Measurements from ENCODE around the gene ZEB2. TPM values are rescaled to one million over a fixed set of nuclear protein-coding genes. Genes with fewer than 3 reads are reported as not detected.

The ZEB2 gene
- total RNA-seq, 2 donors from 2014 or later, result 49.5 to 61.1 TPM

DNA sequence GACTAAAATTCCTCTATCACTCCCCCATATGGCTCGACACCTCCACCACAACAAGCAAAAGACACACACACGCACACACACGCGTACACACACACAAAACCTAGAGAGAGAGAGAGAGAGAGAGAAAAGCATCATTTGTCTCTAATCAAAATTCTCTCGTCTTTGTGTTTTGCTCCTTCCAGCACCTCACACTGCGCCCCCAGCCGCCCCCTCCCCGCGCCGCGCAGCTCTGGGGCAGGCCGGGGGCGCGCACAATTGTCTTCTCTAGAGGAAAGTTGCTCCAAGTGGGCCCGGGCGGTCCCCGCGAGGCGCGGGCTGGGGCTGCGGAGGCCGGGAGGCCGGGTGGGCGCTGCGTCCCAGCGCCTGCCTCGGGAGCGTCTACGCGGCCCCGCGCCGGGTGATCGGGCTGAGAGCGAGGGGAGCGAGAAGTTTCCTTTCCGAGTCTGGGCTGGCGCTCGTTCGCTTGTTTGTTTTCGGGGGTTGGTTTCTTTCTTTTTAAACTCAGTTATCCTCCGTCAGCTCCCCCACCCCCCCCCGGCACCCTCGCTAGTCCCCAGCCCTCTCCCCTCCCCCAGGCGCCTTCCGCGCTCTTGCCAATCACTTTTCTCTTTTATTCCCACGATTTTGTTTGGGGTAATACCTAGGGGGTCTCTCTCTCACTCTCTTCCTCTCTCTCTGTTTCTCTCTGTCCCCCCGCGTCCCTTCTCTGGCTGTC lies 4.1 kb downstream of the ZEB2 start:
- H3K27me3 Mint-ChIP-seq, result peaks cover 52% of the 10 kb centered on the region
- peaks cover 20% of the 10 kb centered on the region for H3K4me1 Mint-ChIP-seq
- peak overlapping the region; percentile 92 for H3K4me3 Mint-ChIP-seq
- peak; percentile 19 for ATAC-seq
- H3K36me3 Mint-ChIP-seq (ENCODE audit: low read depth), result peaks cover 11% of the 10 kb centered on the region
- DNase-seq, result no peak
- peaks cover 2% of the 10 kb centered on the region for H3K9me3 ChIP-seq (ENCODE audit: control insufficient read depth, low read length, poor library complexity, severe bottlenecking)
- peak overlapping the region; percentile 80 for H3K27ac Mint-ChIP-seq

DNA sequence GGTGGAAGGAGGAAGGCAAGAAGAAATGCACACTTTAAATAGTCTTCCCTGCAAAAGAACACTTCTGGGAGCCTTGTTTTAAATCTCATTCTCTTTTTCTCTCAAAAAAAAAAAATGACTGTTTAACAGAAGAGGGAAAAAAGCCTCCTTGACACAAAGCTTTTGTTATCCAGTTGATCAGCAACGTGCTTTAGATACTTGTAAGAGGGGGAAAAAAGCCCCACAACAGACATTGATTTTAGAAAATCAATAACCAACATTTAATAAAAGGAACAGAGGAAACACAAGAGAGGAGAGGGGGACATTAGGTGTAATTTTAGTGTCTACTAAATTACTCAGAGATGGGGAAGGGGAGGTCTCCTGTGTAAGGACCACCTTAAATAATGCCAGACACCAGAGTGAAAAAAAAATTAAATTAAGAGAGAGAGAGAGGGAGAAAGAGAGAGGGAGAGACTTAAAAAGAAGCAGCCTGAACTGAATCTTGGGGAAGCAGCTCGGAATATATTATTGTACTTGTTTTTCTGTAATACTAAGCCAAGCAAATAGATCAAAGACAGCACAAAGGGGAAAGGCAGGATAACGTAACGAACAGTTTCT lies 4.7 kb downstream of the ZEB2 start:
- Mint-ChIP-seq H3K4me1 (peaks cover 24% of the 10 kb centered on the region), H3K27ac (peak overlapping the region; percentile 80), H3K4me3 (peak overlapping the region; percentile 92), H3K27me3 (peaks cover 54% of the 10 kb centered on the region), H3K36me3 (ENCODE audit: low read depth) (peaks cover 11% of the 10 kb centered on the region)
- H3K9me3 ChIP-seq (ENCODE audit: control insufficient read depth, low read length, poor library complexity, severe bottlenecking), result peaks cover 2% of the 10 kb centered on the region
- DNase-seq, result no peak
- ATAC-seq, result no peak

DNA sequence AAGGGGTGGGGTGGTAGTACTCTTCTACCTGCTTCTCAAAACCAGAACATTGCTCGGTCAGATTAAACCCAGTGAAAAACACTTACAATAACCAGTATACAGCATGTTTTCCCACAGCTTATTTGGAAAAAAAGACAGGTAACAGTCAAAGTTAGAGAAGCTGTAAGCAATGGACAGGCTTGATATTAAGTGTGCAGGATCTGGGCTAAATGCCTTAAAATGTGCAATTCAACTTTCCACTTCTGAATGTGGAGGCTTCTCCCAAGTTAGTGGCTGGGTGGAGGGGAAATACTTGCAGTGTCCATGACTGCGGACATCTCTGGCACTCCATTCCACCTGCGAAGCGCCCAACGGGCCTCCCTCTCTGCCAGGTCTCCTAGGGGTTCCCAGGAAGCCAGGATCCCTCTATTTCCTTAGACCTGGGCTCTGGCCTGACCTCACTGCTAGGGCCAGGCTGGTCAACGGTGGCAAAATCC lies 5.3 kb downstream of the ZEB2 start:
- DNase-seq (no peak), ATAC-seq (no peak)
- Mint-ChIP-seq H3K36me3 (ENCODE audit: low read depth) (peaks cover 11% of the 10 kb centered on the region), H3K27ac (no peak overlapping the region), H3K27me3 (peaks cover 54% of the 10 kb centered on the region), H3K4me3 (peak overlapping the region; percentile 92), H3K4me1 (peaks cover 24% of the 10 kb centered on the region)
- peaks cover 2% of the 10 kb centered on the region for H3K9me3 ChIP-seq (ENCODE audit: control insufficient read depth, low read length, poor library complexity, severe bottlenecking)

DNA sequence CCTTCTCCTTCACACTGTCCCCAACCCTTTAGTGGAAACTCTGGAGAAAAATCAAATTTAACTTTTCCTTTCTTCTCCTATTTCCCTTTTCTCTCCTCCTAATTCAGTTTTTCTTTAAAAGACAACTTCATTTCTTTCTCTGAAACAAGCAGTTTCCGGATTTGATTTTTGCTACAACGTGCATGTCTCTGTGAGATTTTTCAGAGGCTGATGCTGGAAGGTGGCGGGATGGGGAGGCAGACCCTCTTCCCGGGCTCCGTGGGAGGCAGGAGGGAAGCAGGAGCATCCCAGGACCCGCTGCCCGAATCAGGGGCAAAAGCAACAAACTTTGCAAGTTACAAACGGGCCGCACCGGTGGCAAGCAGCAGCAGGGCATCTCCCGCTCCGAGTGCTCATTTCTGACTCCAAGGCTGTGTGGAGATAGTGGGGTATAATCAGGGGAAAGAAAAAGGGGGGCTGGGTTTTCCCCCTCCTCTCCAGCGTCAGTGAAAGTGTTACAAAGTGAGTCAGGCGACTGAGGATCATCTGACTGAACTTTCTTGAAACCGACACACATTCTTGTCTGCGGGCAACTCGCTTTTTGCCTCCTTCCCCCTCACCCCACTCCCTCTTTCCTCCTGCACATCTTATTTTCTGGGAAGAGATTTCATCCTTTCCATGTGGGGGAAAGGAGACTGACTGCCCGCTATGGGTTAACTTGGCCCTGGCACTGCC lies 6.4 kb downstream of the ZEB2 start:
- Mint-ChIP-seq H3K36me3 (ENCODE audit: low read depth) (peaks cover 11% of the 10 kb centered on the region), H3K4me1 (peaks cover 24% of the 10 kb centered on the region), H3K27ac (no peak overlapping the region), H3K4me3 (peak overlapping the region; percentile 53), H3K27me3 (peaks cover 65% of the 10 kb centered on the region)
- no peak for ATAC-seq
- no peaks in the 10 kb centered on the region for H3K9me3 ChIP-seq (ENCODE audit: control insufficient read depth, low read length, poor library complexity, severe bottlenecking)
- DNase-seq, result no peak

DNA sequence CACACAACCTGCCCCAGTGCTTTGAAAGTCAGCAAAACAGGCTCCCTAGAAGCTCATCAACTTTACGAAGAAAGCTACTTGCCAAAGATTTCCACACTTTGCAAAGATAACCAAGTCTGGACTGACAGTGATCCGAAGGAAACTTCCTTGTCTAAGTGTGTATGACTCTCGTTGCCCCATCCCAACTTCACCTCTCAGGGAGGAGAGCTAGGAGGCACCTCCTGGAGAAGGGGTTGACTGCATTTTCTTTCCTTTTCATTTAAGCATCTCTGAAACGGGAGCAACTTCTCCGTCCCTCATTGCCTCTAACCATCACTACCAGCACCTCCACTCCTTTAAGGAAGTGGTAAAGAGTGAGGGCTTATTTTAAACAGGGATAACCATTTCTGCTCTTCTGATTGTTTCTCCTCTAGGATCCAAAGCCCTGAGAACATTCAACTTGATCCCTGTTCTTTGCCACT lies 7.0 kb downstream of the ZEB2 start:
- no peak for ATAC-seq
- H3K27me3 Mint-ChIP-seq, result peaks cover 71% of the 10 kb centered on the region
- H3K9me3 ChIP-seq (ENCODE audit: control insufficient read depth, low read length, poor library complexity, severe bottlenecking), result no peaks in the 10 kb centered on the region
- no peak overlapping the region for H3K4me3 Mint-ChIP-seq
- H3K36me3 Mint-ChIP-seq (ENCODE audit: low read depth), result peaks cover 11% of the 10 kb centered on the region
- DNase-seq, result no peak
- no peak overlapping the region for H3K27ac Mint-ChIP-seq
- peaks cover 24% of the 10 kb centered on the region for H3K4me1 Mint-ChIP-seq

DNA sequence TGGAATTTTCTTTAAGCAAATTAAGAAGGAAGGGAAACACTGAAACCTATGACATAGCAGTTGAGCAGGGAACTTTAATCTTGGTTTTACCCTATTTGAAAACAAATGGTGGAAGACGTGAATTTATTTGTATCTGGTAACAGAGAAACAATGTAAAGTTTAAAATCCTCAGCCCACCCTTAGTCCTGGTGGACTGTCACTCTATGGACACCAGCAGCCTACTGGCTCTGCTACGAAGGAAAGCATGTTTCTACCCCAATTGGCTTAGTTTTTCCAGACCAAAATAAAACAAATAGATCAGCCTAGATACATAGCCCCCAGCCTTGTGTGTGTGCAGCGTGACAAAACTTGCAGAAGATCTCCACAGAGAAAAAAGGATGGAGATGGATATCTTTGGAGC lies 7.4 kb downstream of the ZEB2 start:
- ATAC-seq, result no peak
- H3K4me1 Mint-ChIP-seq, result peaks cover 24% of the 10 kb centered on the region
- H3K27me3 Mint-ChIP-seq, result peaks cover 76% of the 10 kb centered on the region
- no peaks in the 10 kb centered on the region for H3K9me3 ChIP-seq (ENCODE audit: control insufficient read depth, low read length, poor library complexity, severe bottlenecking)
- DNase-seq, result no peak
- H3K4me3 Mint-ChIP-seq, result no peak overlapping the region
- H3K27ac Mint-ChIP-seq, result no peak overlapping the region
- H3K36me3 Mint-ChIP-seq (ENCODE audit: low read depth), result peaks cover 11% of the 10 kb centered on the region

DNA sequence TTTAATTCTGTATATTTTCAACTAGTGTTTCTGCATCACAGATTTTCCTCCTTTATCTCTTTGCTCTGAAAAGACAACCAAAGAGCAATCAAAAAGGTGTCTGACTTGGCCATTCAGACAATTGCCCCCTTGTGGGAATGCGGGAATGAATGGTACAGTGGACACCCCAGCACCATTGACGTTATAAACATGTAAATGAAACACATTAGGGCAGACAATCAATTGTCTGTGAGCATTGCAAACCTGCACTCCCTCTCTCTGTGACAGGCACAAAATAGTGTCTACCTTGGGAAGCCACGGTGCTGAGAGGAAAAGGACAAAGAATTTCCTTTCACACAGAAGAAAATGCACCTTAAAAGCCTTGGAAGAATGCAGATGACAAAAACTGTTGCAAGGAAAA lies 8.0 kb downstream of the ZEB2 start:
- H3K27ac Mint-ChIP-seq, result no peak overlapping the region
- H3K4me3 Mint-ChIP-seq, result no peak overlapping the region
- peaks cover 76% of the 10 kb centered on the region for H3K27me3 Mint-ChIP-seq
- ATAC-seq, result no peak
- peaks cover 8% of the 10 kb centered on the region for H3K36me3 Mint-ChIP-seq (ENCODE audit: low read depth)
- no peak for DNase-seq
- no peaks in the 10 kb centered on the region for H3K9me3 ChIP-seq (ENCODE audit: control insufficient read depth, low read length, poor library complexity, severe bottlenecking)
- peaks cover 22% of the 10 kb centered on the region for H3K4me1 Mint-ChIP-seq

DNA sequence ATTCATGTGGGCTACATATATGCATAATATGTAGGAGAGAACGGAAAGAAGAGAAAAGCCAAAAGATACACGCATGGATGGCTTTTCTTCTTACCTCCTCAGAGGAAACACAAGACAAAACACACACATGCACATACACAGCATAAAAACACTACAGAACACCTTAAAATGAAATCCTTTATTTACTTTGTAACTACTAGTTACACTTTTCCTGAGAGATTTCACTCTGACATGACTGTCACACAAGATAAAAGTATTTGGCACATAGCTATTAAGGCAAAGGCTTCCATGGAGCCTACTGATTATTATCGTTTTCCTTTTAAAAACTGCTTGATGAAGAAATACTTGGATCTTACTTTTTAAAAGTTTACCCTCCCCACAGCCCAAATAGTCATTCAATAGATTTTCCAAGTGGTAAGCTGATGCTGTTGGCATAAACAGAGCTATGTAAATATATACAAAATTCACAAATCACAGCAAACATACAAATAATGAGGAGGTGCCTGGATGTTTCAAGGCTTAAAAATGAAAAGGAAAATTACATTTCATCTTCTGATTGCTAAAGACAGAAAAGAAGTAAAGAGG lies 8.6 kb downstream of the ZEB2 start:
- no peaks in the 10 kb centered on the region for H3K9me3 ChIP-seq (ENCODE audit: control insufficient read depth, low read length, poor library complexity, severe bottlenecking)
- Mint-ChIP-seq H3K27me3 (peaks cover 75% of the 10 kb centered on the region), H3K27ac (peak overlapping the region; percentile 84), H3K4me1 (peaks cover 21% of the 10 kb centered on the region), H3K4me3 (peak overlapping the region; percentile 76), H3K36me3 (ENCODE audit: low read depth) (peaks cover 8% of the 10 kb centered on the region)
- ATAC-seq (no peak), DNase-seq (no peak)

DNA sequence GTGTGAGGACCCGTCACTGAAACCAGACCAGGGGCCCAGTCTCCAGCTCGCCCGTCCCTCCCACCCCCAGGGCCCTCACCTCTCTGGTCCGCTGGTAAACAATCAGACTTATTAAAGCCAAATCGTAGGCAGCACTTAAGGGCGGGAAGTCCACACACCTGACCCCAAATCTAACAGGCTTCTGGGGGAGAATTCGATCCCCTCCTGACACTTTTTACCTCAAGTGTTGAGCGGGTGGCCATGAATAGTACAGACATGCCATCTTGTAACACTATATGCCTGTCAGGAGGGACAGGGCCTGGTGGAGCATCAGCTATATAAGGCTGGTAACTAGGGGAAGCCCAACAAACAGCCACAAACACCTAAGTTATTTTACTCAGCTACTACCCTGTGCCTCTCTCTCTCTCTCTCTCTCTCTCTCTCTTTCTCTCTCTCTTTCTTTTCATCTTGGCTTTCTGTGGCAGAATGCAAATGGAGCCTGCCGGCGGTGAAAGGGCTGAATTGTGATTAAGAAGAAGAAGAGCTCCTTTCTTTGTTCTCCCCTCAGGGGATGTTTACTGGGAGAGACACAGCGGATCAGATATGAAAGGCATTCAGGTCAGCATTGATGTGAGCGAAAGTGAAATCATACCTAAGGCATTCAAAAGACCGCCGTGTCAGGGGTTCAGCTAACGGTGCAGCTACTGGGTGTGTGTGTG lies 9.5 kb downstream of the ZEB2 start:
- Mint-ChIP-seq H3K36me3 (ENCODE audit: low read depth) (peaks cover 4% of the 10 kb centered on the region), H3K27ac (peak overlapping the region; percentile 84), H3K27me3 (peaks cover 72% of the 10 kb centered on the region), H3K4me3 (peak overlapping the region; percentile 76), H3K4me1 (peaks cover 15% of the 10 kb centered on the region)
- no peak for DNase-seq
- ATAC-seq, result peak; percentile 84
- no peaks in the 10 kb centered on the region for H3K9me3 ChIP-seq (ENCODE audit: control insufficient read depth, low read length, poor library complexity, severe bottlenecking)

DNA sequence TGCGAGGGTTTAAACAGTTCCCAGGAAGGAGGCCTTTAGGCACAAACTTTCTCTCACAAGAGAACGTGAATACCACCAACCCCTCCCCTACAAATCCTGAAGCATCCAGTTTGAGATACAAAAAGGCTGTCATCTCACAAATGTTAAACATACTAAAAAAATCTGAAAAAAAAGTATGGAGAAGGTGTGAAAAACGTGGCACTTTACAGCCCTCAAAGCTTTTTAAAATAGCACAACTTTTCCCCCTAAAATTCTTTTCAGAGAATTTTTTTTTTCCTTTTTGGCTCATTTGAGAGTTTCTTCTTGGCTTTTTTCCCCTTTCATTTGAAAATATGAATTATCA lies 10.1 kb downstream of the ZEB2 start:
- no peak for DNase-seq
- no peaks in the 10 kb centered on the region for H3K9me3 ChIP-seq (ENCODE audit: control insufficient read depth, low read length, poor library complexity, severe bottlenecking)
- Mint-ChIP-seq H3K27me3 (peaks cover 70% of the 10 kb centered on the region), H3K27ac (no peak overlapping the region), H3K4me3 (no peak overlapping the region), H3K4me1 (peaks cover 11% of the 10 kb centered on the region), H3K36me3 (ENCODE audit: low read depth) (no peaks in the 10 kb centered on the region)
- ATAC-seq, result no peak

DNA sequence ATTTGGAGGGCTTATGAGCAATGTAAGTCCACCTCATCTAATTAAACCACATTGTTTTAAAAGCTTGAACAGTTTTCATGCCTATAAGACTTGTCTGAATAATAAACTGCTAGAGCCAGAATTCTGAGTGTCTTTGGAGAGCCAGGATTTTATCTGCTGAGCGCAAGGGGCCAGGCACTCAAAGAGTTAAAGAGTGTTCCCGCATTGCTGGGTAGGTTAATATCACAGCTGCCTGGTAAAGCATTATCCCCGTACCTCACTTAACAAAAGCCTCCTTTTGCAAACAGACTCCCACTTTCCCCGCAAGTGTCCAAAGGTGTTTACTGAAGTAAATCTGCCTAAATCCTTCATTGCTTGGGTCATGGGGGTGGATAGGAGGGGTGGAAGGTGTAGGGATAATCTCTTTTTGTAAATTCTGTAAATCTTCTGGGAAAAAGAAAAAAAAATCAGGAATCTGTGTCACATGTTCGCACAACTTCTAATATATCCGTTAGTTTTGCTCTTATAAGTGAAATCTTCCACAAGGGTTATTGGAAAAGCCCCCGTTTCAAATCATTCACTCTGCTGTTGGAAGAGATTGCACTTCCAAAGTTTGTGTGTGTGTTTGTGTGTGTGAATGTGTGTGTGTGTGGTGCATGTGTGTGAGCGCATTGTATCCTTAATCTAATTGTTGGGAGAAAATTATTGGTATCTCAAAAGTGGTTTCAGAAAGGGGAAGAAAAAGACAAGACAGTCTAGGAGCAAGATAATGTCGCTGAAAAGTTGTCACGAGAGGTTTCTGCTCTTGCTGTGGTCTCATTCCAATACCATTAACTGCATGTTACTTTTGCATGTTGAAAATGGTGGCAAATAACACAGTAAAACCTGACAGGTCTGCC lies 10.7 kb downstream of the ZEB2 start:
- no peak for DNase-seq
- H3K27ac Mint-ChIP-seq, result no peak overlapping the region
- no peaks in the 10 kb centered on the region for H3K36me3 Mint-ChIP-seq (ENCODE audit: low read depth)
- H3K4me3 Mint-ChIP-seq, result no peak overlapping the region
- H3K4me1 Mint-ChIP-seq, result peaks cover 13% of the 10 kb centered on the region
- H3K27me3 Mint-ChIP-seq, result peaks cover 72% of the 10 kb centered on the region
- ATAC-seq, result no peak
- no peaks in the 10 kb centered on the region for H3K9me3 ChIP-seq (ENCODE audit: control insufficient read depth, low read length, poor library complexity, severe bottlenecking)

DNA sequence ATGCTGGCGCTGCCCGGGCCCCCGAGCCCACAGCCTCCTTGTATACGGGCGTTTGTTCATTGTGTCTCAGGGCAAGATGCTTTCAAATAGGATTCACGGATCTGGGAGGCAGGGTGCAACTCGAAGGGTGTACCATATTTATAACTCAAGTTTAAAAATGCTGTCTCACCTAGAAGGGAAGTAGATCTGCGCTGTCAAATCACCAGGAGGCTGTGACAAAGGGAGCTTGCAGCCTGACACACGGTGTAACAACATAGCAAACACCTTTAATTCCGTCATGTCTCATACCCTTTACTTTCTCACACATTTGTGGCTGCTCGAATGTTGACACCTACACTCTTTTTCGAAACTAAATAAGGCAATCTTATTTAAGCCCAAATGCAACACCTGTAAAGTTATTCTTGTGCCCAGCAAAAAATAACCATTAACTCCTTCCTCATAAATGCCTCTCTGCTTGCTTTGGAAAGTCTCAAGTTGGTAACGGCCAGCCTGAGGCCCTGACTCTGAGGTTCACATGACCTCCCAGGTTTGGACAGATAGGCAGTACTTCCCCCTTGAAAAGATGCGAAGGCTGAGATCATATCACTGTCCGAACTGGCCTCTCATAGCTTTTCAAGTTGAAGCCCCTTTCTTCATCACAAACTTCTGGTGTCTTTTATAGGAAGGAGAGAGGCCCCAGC lies 11.6 kb downstream of the ZEB2 start:
- Mint-ChIP-seq H3K27me3 (peaks cover 63% of the 10 kb centered on the region), H3K4me3 (no peak overlapping the region), H3K36me3 (ENCODE audit: low read depth) (no peaks in the 10 kb centered on the region), H3K27ac (peak overlapping the region; percentile 9), H3K4me1 (peaks cover 10% of the 10 kb centered on the region)
- H3K9me3 ChIP-seq (ENCODE audit: control insufficient read depth, low read length, poor library complexity, severe bottlenecking), result no peaks in the 10 kb centered on the region
- ATAC-seq, result no peak
- no peak for DNase-seq
